ENCODE measurements around the gene CNNM1. TPM values are rescaled to one million over a fixed set of nuclear protein-coding genes. Genes with fewer than 3 reads are reported as not detected.
A peak's percentile ranks its signal among the peaks of the same experiment; 100 is the strongest.

Gene CNNM1
- total RNA-seq (2022) (not detected in 2 replicates), Bru-seq, nascent RNA (percentile 3 among the genes with signal in this experiment), BruChase-seq, experiment 1, labeled RNA remaining after a 2-hour chase (not detected), BruChase-seq, experiment 2, labeled RNA remaining after a 6-hour chase (not detected)
- long read RNA-seq: 0 reads

DNA sequence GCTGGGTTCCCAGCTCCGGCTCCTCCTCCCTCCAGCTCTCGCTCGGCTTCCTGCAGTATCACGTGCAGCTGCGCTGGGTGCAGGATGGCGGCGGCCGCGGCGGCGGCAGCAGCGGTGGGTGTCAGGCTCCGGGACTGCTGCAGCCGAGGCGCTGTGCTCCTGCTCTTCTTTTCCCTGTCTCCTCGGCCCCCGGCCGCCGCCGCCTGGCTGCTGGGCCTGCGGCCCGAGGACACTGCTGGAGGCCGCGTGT is at the start of gene CNNM1:
Gene CNNM1, plus strand, starts transcription at position 53 of the 250 bp plus-strand sequence. Its CDS starts 32 bp downstream, at position 85.
- intact Hi-C loops (cut with micrococcal nuclease; ENCODE audit: unreplicated experiment): no loop called here
- no peak within 1 kb of the TSS for H3K4me3 Mint-ChIP-seq (ENCODE audit: unreplicated experiment)
- BruUV-seq (replicated peaks): no TSS peak
- Histone ChIP-seq H3K9me3 (no peaks in the 10 kb centered on the region), H3K27me3 (replicated peaks; ENCODE audit: control insufficient read depth, insufficient read depth, low read length) (no peaks in the 10 kb centered on the region), H3K36me3 (ENCODE audit: control insufficient read depth, insufficient read depth, low read length) (no peaks in the 10 kb centered on the region), H3K4me3 (ENCODE audit: low read depth, low read length) (no peak within 1 kb of the TSS), H3K4me1 (peaks cover 4% of the 10 kb centered on the region; the same call in 1 of the 2 replicates)
- no peaks in the 10 kb centered on the region for H3K36me3 Mint-ChIP-seq (ENCODE audit: insufficient read depth, unreplicated experiment)
- DNase-seq: no peak
- no peak within 1 kb of the TSS for H3K27ac Mint-ChIP-seq (ENCODE audit: unreplicated experiment)
- ChIA-PET POLR2A (no interaction called here), CTCF (no interaction called here)
- no peaks in the 10 kb centered on the region for H3K27me3 Mint-ChIP-seq (ENCODE audit: insufficient read depth, unreplicated experiment)
- H3K4me1 Mint-ChIP-seq (ENCODE audit: low read depth, unreplicated experiment): no peaks in the 10 kb centered on the region
- H3K9me3 Mint-ChIP-seq (ENCODE audit: unreplicated experiment): no peaks in the 10 kb centered on the region
- TF ChIP-seq, protein P1, sequence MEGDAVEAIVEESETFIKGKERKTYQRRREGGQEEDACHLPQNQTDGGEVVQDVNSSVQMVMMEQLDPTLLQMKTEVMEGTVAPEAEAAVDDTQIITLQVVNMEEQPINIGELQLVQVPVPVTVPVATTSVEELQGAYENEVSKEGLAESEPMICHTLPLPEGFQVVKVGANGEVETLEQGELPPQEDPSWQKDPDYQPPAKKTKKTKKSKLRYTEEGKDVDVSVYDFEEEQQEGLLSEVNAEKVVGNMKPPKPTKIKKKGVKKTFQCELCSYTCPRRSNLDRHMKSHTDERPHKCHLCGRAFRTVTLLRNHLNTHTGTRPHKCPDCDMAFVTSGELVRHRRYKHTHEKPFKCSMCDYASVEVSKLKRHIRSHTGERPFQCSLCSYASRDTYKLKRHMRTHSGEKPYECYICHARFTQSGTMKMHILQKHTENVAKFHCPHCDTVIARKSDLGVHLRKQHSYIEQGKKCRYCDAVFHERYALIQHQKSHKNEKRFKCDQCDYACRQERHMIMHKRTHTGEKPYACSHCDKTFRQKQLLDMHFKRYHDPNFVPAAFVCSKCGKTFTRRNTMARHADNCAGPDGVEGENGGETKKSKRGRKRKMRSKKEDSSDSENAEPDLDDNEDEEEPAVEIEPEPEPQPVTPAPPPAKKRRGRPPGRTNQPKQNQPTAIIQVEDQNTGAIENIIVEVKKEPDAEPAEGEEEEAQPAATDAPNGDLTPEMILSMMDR (IDR thresholded peaks at IDR 0.05; ENCODE audit: insufficient read depth in 1 of 2, low read depth in 1 of 2, low read length in 1 of 2, severe bottlenecking in 1 of 2, unreplicated experiment in 1 of 2): no peak

DNA sequence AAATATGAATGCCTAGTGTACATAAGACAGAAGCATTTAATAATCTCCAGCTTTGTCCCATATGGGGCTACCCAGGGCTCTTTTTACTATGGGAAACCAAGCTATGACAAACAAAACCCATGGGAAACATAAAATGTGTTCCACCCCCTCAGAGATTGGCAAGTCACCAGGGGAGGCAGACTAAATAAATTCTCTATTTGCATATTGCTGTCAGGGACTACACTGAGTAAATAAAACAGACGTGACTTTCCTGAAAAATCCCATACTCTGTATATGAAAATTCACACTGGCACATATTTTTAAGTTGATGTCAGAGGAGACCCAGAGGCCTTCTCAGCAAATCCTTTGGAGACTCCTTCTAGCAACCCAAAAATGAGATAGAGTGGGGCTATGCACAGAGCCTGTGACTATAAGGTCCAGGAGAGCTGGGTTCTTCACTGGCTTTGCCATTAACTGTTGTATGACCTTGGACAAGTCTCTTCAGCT is 49.5 kb upstream of the CNNM1 start:
- intact Hi-C loops (cut with micrococcal nuclease; ENCODE audit: unreplicated experiment): loop anchor here (10.0 kb wide), 1 partner anchor 815 kb away; no protein-coding TSS in a partner anchor
- H3K4me1 Mint-ChIP-seq (ENCODE audit: low read depth, unreplicated experiment): no peaks in the 10 kb centered on the region
- CTCF ChIA-PET: no interaction called here
- Histone ChIP-seq H3K4me3 (ENCODE audit: low read depth, low read length) (no peak overlapping the region), H3K27me3 (replicated peaks; ENCODE audit: control insufficient read depth, insufficient read depth, low read length) (no peaks in the 10 kb centered on the region), H3K9me3 (peaks cover 11% of the 10 kb centered on the region), H3K36me3 (ENCODE audit: control insufficient read depth, insufficient read depth, low read length) (no peaks in the 10 kb centered on the region), H3K4me1 (no peaks in the 10 kb centered on the region)
- H3K9me3 Mint-ChIP-seq (ENCODE audit: unreplicated experiment): no peaks in the 10 kb centered on the region
- H3K4me3 Mint-ChIP-seq (ENCODE audit: unreplicated experiment): no peak overlapping the region
- no peak overlapping the region for H3K27ac Mint-ChIP-seq (ENCODE audit: unreplicated experiment)
- no peak for DNase-seq
- TF ChIP-seq, protein P1 (IDR thresholded peaks at IDR 0.05; ENCODE audit: insufficient read depth in 1 of 2, low read depth in 1 of 2, low read length in 1 of 2, severe bottlenecking in 1 of 2, unreplicated experiment in 1 of 2): no peak
- H3K36me3 Mint-ChIP-seq (ENCODE audit: insufficient read depth, unreplicated experiment): no peaks in the 10 kb centered on the region
- peaks cover 6% of the 10 kb centered on the region for H3K27me3 Mint-ChIP-seq (ENCODE audit: insufficient read depth, unreplicated experiment)
- BruUV-seq (replicated peaks): no TSS peak
- POLR2A ChIA-PET: no interaction called here

DNA sequence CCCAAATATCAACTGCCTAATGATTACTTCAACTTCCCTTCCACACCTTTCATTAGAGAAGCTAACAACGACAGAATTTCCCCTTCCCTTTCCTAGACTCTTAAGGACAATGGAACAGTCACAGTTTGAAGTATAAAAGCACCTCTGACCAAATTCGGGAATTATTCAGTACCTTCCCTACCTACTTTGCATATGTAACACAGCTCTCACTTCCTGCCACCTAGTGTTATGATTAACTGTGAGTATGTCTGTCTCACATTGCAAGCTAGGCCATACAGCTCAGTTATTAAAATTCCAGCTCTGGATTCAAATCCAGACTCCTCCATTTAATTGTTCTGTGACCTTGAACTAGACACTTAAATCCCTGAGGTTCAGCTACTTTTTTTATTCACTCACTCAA is 48.7 kb upstream of the CNNM1 start:
- H3K27ac Mint-ChIP-seq (ENCODE audit: unreplicated experiment): no peak overlapping the region
- Histone ChIP-seq H3K27me3 (replicated peaks; ENCODE audit: control insufficient read depth, insufficient read depth, low read length) (no peaks in the 10 kb centered on the region), H3K4me3 (ENCODE audit: low read depth, low read length) (no peak overlapping the region), H3K4me1 (no peaks in the 10 kb centered on the region), H3K9me3 (peaks cover 11% of the 10 kb centered on the region), H3K36me3 (ENCODE audit: control insufficient read depth, insufficient read depth, low read length) (no peaks in the 10 kb centered on the region)
- no peaks in the 10 kb centered on the region for H3K9me3 Mint-ChIP-seq (ENCODE audit: unreplicated experiment)
- CTCF ChIA-PET: no interaction called here
- no peak overlapping the region for H3K4me3 Mint-ChIP-seq (ENCODE audit: unreplicated experiment)
- no peak for DNase-seq
- intact Hi-C loops (cut with micrococcal nuclease; ENCODE audit: unreplicated experiment): no loop called here
- H3K27me3 Mint-ChIP-seq (ENCODE audit: insufficient read depth, unreplicated experiment): peaks cover 6% of the 10 kb centered on the region
- BruUV-seq (replicated peaks): no TSS peak
- no peaks in the 10 kb centered on the region for H3K4me1 Mint-ChIP-seq (ENCODE audit: low read depth, unreplicated experiment)
- no peaks in the 10 kb centered on the region for H3K36me3 Mint-ChIP-seq (ENCODE audit: insufficient read depth, unreplicated experiment)
- POLR2A ChIA-PET: no interaction called here
- TF ChIP-seq, protein P1 (IDR thresholded peaks at IDR 0.05; ENCODE audit: insufficient read depth in 1 of 2, low read depth in 1 of 2, low read length in 1 of 2, severe bottlenecking in 1 of 2, unreplicated experiment in 1 of 2): no peak
